IPS-20b (cell line): ENCODE results near the gene LENEP.

Experiments used
- H3K27ac ChIP-seq: one replicate; pipeline ENCODE4 v1.5.1; 2013; ENCODE audit warnings: low read length
- H3K27me3 ChIP-seq: 2 replicates; pipeline ENCODE4 v1.6.1; 2013; ENCODE audit warnings: mild to moderate bottlenecking, low read length, inconsistent platforms; ENCODE audit not compliant: insufficient read depth
- H3K36me3 ChIP-seq: 2 replicates; pipeline ENCODE4 v1.6.1; 2013; ENCODE audit warnings: low read depth, mild to moderate bottlenecking, inconsistent platforms, low read length, moderate library complexity; ENCODE audit not compliant: insufficient read depth
- H3K4me1 ChIP-seq: 2 replicates; pipeline ENCODE4 v1.6.1; 2013; ENCODE audit warnings: mild to moderate bottlenecking, control low read depth, inconsistent platforms, low read length, moderate library complexity; ENCODE audit not compliant: insufficient read depth
- H3K4me3 ChIP-seq: 2 replicates; pipeline ENCODE4 v1.5.1; 2013; ENCODE audit warnings: mild to moderate bottlenecking, low read length, inconsistent platforms
- H3K9ac ChIP-seq: 2 replicates; pipeline ENCODE4 v1.6.1; 2013; ENCODE audit warnings: low read depth, mild to moderate bottlenecking, inconsistent platforms, low read length, moderate library complexity
- H3K9me3 ChIP-seq: 2 replicates; pipeline ENCODE4 v1.6.1; 2013; ENCODE audit warnings: mild to moderate bottlenecking, low read depth, low read length, inconsistent platforms; ENCODE audit not compliant: insufficient read depth

The LENEP gene

GRCh38 chr1:155029513-155030242, 36.3 kb downstream of the LENEP start:
- H3K4me1 ChIP-seq = no peaks in the 10 kb centered on the region
- no peak overlapping the region for H3K9ac ChIP-seq
- H3K27me3 ChIP-seq = no peaks in the 10 kb centered on the region; the same call in 1 of the 2 replicates
- no peak overlapping the region for H3K27ac ChIP-seq
- H3K36me3 ChIP-seq = no peaks in the 10 kb centered on the region
- no peaks in the 10 kb centered on the region for H3K9me3 ChIP-seq
- no peak overlapping the region for H3K4me3 ChIP-seq

- Histone ChIP-seq H3K36me3 (no peaks in the 10 kb centered on the region), H3K9me3 (no peaks in the 10 kb centered on the region)
Measured at GRCh38 chr1:155030243-155030795, 36.9 kb downstream of the LENEP start.

GRCh38 chr1:155030899-155031298, 37.5 kb downstream of the LENEP start:
- no peaks in the 10 kb centered on the region; the same call in 1 of the 2 replicates for H3K27me3 ChIP-seq
- no peak overlapping the region for H3K4me3 ChIP-seq
- H3K36me3 ChIP-seq = no peaks in the 10 kb centered on the region

More at GRCh38 chr1:155030243-155030795, 36.9 kb downstream of the LENEP start:
- no peaks in the 10 kb centered on the region for H3K4me1 ChIP-seq
- H3K9ac ChIP-seq = no peak overlapping the region
- H3K27me3 ChIP-seq = no peaks in the 10 kb centered on the region; the same call in 1 of the 2 replicates
- H3K4me3 ChIP-seq = no peak overlapping the region
- no peak overlapping the region for H3K27ac ChIP-seq

GRCh38 chr1:155032886-155033285, 39.5 kb downstream of the LENEP start:
- Histone ChIP-seq H3K4me1 (no peaks in the 10 kb centered on the region), H3K9ac (no peak overlapping the region), H3K27me3 (peaks cover 2% of the 10 kb centered on the region; the same call in 1 of the 2 replicates), H3K4me3 (no peak overlapping the region), H3K27ac (no peak overlapping the region), H3K9me3 (no peaks in the 10 kb centered on the region), H3K36me3 (no peaks in the 10 kb centered on the region)

More at GRCh38 chr1:155030899-155031298, 37.5 kb downstream of the LENEP start:
- H3K27ac ChIP-seq = no peak overlapping the region
- no peak overlapping the region for H3K9ac ChIP-seq
- H3K4me1 ChIP-seq = no peaks in the 10 kb centered on the region
- no peaks in the 10 kb centered on the region for H3K9me3 ChIP-seq

GRCh38 chr1:155033524-155033923, 40.1 kb downstream of the LENEP start, which contains the start of the genes DCST1 and DCST2:
TSS of gene DCST1 (plus strand) at chr1:155033824. CDS start at chr1:155034037, 213 bp downstream.
TSS of gene DCST2 (minus strand) at chr1:155033781. CDS start at chr1:155033701, 80 bp downstream.
- Histone ChIP-seq H3K27ac (no peak within 1 kb of the TSS), H3K4me1 (no peaks in the 10 kb centered on the region; the same call in 1 of the 2 replicates), H3K9me3 (no peaks in the 10 kb centered on the region), H3K9ac (no peak within 1 kb of the TSS), H3K27me3 (peaks cover 8% of the 10 kb centered on the region), H3K4me3 (no peak within 1 kb of the TSS), H3K36me3 (no peaks in the 10 kb centered on the region)

GRCh38 chr1:155034318-155035208, 41.2 kb downstream of the LENEP start:
- Histone ChIP-seq H3K4me3 (no peak overlapping the region), H3K4me1 (no peaks in the 10 kb centered on the region; the same call in 1 of the 2 replicates), H3K27ac (no peak overlapping the region), H3K27me3 (peaks cover 13% of the 10 kb centered on the region), H3K9me3 (no peaks in the 10 kb centered on the region), H3K36me3 (no peaks in the 10 kb centered on the region), H3K9ac (no peak overlapping the region)

- Histone ChIP-seq H3K27ac (no peak overlapping the region), H3K36me3 (no peaks in the 10 kb centered on the region), H3K9me3 (no peaks in the 10 kb centered on the region), H3K4me1 (no peaks in the 10 kb centered on the region; the same call in 1 of the 2 replicates), H3K4me3 (no peak overlapping the region), H3K27me3 (peaks cover 13% of the 10 kb centered on the region), H3K9ac (no peak overlapping the region)
Measured at GRCh38 chr1:155035936-155036335, 42.5 kb downstream of the LENEP start.

GRCh38 chr1:155037043-155037442, 43.7 kb downstream of the LENEP start:
- Histone ChIP-seq H3K27ac (no peak overlapping the region), H3K27me3 (peaks cover 13% of the 10 kb centered on the region), H3K9me3 (no peaks in the 10 kb centered on the region), H3K4me3 (no peak overlapping the region), H3K4me1 (no peaks in the 10 kb centered on the region; the same call in 1 of the 2 replicates), H3K9ac (no peak overlapping the region), H3K36me3 (no peaks in the 10 kb centered on the region)

GRCh38 chr1:155037851-155038441, 44.6 kb downstream of the LENEP start:
- Histone ChIP-seq H3K27ac (no peak overlapping the region), H3K9me3 (no peaks in the 10 kb centered on the region), H3K4me1 (no peaks in the 10 kb centered on the region; the same call in 1 of the 2 replicates), H3K36me3 (no peaks in the 10 kb centered on the region), H3K9ac (no peak overlapping the region), H3K27me3 (peaks cover 13% of the 10 kb centered on the region), H3K4me3 (no peak overlapping the region)

GRCh38 chr1:155038602-155039307, 45.4 kb downstream of the LENEP start:
- Histone ChIP-seq H3K27me3 (peaks cover 13% of the 10 kb centered on the region), H3K4me3 (no peak overlapping the region), H3K9me3 (no peaks in the 10 kb centered on the region), H3K9ac (no peak overlapping the region), H3K27ac (no peak overlapping the region), H3K36me3 (no peaks in the 10 kb centered on the region), H3K4me1 (no peaks in the 10 kb centered on the region; the same call in 1 of the 2 replicates)
